ENCODE results near the gene TMEM183A.

GRCh38 chr1:203059485-203059884, 52.3 kb downstream of the TMEM183A start:
- no peak for TF ChIP-seq POLR2A (IDR thresholded peaks at IDR 0.05)
- no peak for TF ChIP-seq EP300 (IDR thresholded peaks at IDR 0.05)
